Vagina (tissue), 2 donors: Measurements from ENCODE around the gene DNAJC9.

Source experiments
- CTCF ChIP-seq, 3 experiments: fragments of 450-650 bp in 2 of 3; fragments of 200-600 bp in 1 of 3; sonication (generic) in 1 of 3; IDR thresholded peaks; one replicate each; pipeline ENCODE4 v1.5.1; 2017 to 2019; ENCODE audit warnings: antibody characterized with exemption in 3 of 3, mild to moderate bottlenecking in 2 of 3, moderate library complexity in 2 of 3
- POLR2A ChIP-seq, 2 donors: fragments of 450-650 bp; IDR thresholded peaks; one replicate each; pipeline ENCODE4 v1.6.1; 2017; ENCODE audit warnings: antibody characterized with exemption in 2 of 2, mild to moderate bottlenecking in 2 of 2, moderate library complexity in 2 of 2
- POLR2AphosphoS5 ChIP-seq, 2 donors: sonication (generic); formaldehyde crosslinking; IDR thresholded peaks; one replicate each; pipeline ENCODE4 v1.9.0; 2017; ENCODE audit warnings: antibody characterized with exemption in 2 of 2, mild to moderate bottlenecking in 2 of 2, low read depth in 1 of 2; ENCODE audit not compliant: insufficient read depth in 1 of 2

GRCh38 chr10:73238990-73239566 lies 8.0 kb downstream of the DNAJC9 start:
- no peak for TF ChIP-seq CTCF (IDR thresholded peaks at IDR 0.05)
- TF ChIP-seq POLR2A (IDR thresholded peaks at IDR 0.05): no peak
- TF ChIP-seq POLR2AphosphoS5 (IDR thresholded peaks at IDR 0.05; ENCODE audit: insufficient read depth in 1 of 2, low read depth in 1 of 2): no peak
